Tibial nerve (tissue), 4 donors: ENCODE measurements around the gene IL1RAPL2.

Experiments used
- CTCF ChIP-seq, 5 experiments: fragments of 200-600 bp in 3 of 5; fragments of 450-650 bp in 2 of 5; sonication (generic) in 3 of 5; IDR thresholded peaks; one replicate each; pipeline ENCODE4 v1.5.1; 2016 to 2019; ENCODE audit warnings: antibody characterized with exemption in 5 of 5, mild to moderate bottlenecking in 3 of 5, moderate library complexity in 2 of 5
- EP300 ChIP-seq, 2 donors: sonication (generic); formaldehyde crosslinking; IDR thresholded peaks; one replicate each; pipeline ENCODE4 v1.6.1; 2017; ENCODE audit warnings: antibody characterized with exemption in 2 of 2, mild to moderate bottlenecking in 1 of 2
- POLR2A ChIP-seq, 2 donors: fragments of 450-650 bp; IDR thresholded peaks; one replicate each; pipeline ENCODE4 v1.6.1; 2017; ENCODE audit warnings: antibody characterized with exemption in 2 of 2, mild to moderate bottlenecking in 2 of 2, moderate library complexity in 2 of 2

- TF ChIP-seq CTCF (IDR thresholded peaks at IDR 0.05) (no peak), POLR2A (IDR thresholded peaks at IDR 0.05) (no peak), EP300 (IDR thresholded peaks at IDR 0.05) (no peak)
Measured at GRCh38 chrX:105781804-105782203, 1215.8 kb downstream of the IL1RAPL2 start.
